C4-2B (cell line): ENCODE measurements around the gene KCND1.

Source experiments
- ZFX ChIP-seq: fragments of 450-650 bp; IDR thresholded peaks from 2 replicates; pipeline ENCODE4 v1.6.1; 2017
- TF ChIP-seq, protein P1 (sequence below): fragments of 450-650 bp; conservative IDR thresholded peaks from 2 replicates; pipeline ENCODE4 v1.5.1; 2017; ENCODE audit warnings: mild to moderate bottlenecking

DNA sequence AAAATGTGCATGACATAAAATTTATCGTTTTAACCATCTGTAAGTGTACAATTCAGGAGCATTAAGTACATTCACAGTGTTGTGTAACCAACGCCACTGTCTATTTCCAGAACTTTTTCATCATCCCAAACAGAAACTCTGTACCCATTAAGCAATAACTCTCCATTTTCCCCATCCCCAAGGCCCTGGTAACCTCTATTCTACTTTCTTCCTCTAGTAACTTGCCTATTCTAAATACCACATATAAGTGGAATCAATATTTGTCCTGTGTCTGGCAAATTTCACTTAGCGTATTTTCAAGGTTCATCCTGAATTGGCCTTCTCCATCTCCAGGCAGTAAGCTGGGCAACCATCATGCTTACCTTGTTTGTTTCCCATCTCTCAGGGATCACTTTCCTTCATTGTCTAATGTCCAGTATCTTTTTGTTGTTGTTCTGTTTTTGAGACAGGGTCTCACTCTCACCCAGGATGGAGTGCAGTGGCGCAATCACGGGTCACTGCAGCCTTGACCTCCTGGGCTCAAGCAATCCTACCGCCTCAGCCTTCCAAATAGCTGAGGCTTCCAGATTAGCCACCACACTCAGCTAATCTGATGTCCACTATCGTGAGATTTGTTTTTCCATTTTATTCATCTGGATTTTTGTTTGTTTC is 48.1 kb upstream of the KCND1 start:
- TF ChIP-seq, protein P1, sequence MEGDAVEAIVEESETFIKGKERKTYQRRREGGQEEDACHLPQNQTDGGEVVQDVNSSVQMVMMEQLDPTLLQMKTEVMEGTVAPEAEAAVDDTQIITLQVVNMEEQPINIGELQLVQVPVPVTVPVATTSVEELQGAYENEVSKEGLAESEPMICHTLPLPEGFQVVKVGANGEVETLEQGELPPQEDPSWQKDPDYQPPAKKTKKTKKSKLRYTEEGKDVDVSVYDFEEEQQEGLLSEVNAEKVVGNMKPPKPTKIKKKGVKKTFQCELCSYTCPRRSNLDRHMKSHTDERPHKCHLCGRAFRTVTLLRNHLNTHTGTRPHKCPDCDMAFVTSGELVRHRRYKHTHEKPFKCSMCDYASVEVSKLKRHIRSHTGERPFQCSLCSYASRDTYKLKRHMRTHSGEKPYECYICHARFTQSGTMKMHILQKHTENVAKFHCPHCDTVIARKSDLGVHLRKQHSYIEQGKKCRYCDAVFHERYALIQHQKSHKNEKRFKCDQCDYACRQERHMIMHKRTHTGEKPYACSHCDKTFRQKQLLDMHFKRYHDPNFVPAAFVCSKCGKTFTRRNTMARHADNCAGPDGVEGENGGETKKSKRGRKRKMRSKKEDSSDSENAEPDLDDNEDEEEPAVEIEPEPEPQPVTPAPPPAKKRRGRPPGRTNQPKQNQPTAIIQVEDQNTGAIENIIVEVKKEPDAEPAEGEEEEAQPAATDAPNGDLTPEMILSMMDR = no peak
- no peak for TF ChIP-seq ZFX
